ENCODE measurements around the gene CCIN. TPM values are rescaled to one million over a fixed set of nuclear protein-coding genes. Genes with fewer than 3 reads are reported as not detected.

CCIN gene
- total and polyA plus RNA-seq, 2 donors from 2014 or later: 0.13 TPM; not detected in 1

GRCh38 chr9:36154331-36154952 lies 14.7 kb upstream of the CCIN start:
- Histone ChIP-seq H3K4me1 (ENCODE audit: control insufficient read depth in 2 of 3, insufficient read depth in 2 of 3, low read depth in 1 of 3, low read length in 3 of 3) (peaks cover 0 to 8% (median 6%) of the 10 kb centered on the region in 3 donors), H3K36me3 (ENCODE audit: control insufficient read depth in 2 of 3, insufficient read depth in 3 of 3, low read length in 3 of 3) (no peaks in the 10 kb centered on the region), H3K9ac (ENCODE audit: low read length in 3 of 3) (no peak overlapping the region), H3K9me3 (ENCODE audit: control insufficient read depth in 2 of 3, insufficient read depth in 1 of 3, low read length in 3 of 3) (no peaks in the 10 kb centered on the region), H3K4me3 (ENCODE audit: low read length in 3 of 3) (no peak overlapping the region), H3K27me3 (ENCODE audit: control insufficient read depth, insufficient read depth, low read length) (no peaks in the 10 kb centered on the region), H3K27ac (ENCODE audit: low read depth in 2 of 2, low read length in 2 of 2) (peak overlapping the region; percentile 30 to 84)
- DNase-seq (peak; percentile 73 to 95 (median 78)), FAIRE-seq (peak; percentile 56)
- intact Hi-C loops (cut with DNase I): no loop called here
- TF ChIP-seq CTCF (IDR thresholded peaks at IDR 0.05; ENCODE audit: borderline replicate concordance, extremely low read depth, insufficient read depth): no peak

GRCh38 chr9:36156116-36156515 lies 13.1 kb upstream of the CCIN start:
- H3K9ac ChIP-seq (ENCODE audit: low read length in 3 of 3): no peak overlapping the region
- H3K36me3 ChIP-seq (ENCODE audit: control insufficient read depth in 2 of 3, insufficient read depth in 3 of 3, low read length in 3 of 3): no peaks in the 10 kb centered on the region
- peaks cover 0 to 8% (median 6%) of the 10 kb centered on the region in 3 donors for H3K4me1 ChIP-seq (ENCODE audit: control insufficient read depth in 2 of 3, insufficient read depth in 2 of 3, low read depth in 1 of 3, low read length in 3 of 3)
- FAIRE-seq (no peak), DNase-seq (peak in 1 of 5 donors; percentile 4)
- H3K4me3 ChIP-seq (ENCODE audit: low read length in 3 of 3): no peak overlapping the region
- TF ChIP-seq CTCF (IDR thresholded peaks at IDR 0.05; ENCODE audit: borderline replicate concordance, extremely low read depth, insufficient read depth): no peak
- H3K9me3 ChIP-seq (ENCODE audit: control insufficient read depth in 2 of 3, insufficient read depth in 1 of 3, low read length in 3 of 3): no peaks in the 10 kb centered on the region
- intact Hi-C loops (cut with DNase I): no loop called here
- no peaks in the 10 kb centered on the region for H3K27me3 ChIP-seq (ENCODE audit: control insufficient read depth, insufficient read depth, low read length)
- H3K27ac ChIP-seq (ENCODE audit: low read depth in 2 of 2, low read length in 2 of 2): no peak overlapping the region

GRCh38 chr9:36158122-36158521 lies 11.1 kb upstream of the CCIN start:
- intact Hi-C loops (cut with DNase I): no loop called here
- no peaks in the 10 kb centered on the region for H3K27me3 ChIP-seq (ENCODE audit: control insufficient read depth, insufficient read depth, low read length)
- H3K27ac ChIP-seq (ENCODE audit: low read depth in 2 of 2, low read length in 2 of 2): no peak overlapping the region
- no peak for FAIRE-seq
- peaks cover 0 to 10% (median 6%) of the 10 kb centered on the region in 3 donors for H3K4me1 ChIP-seq (ENCODE audit: control insufficient read depth in 2 of 3, insufficient read depth in 2 of 3, low read depth in 1 of 3, low read length in 3 of 3)
- no peak for DNase-seq
- no peak overlapping the region for H3K9ac ChIP-seq (ENCODE audit: low read length in 3 of 3)
- no peak for TF ChIP-seq CTCF (IDR thresholded peaks at IDR 0.05; ENCODE audit: borderline replicate concordance, extremely low read depth, insufficient read depth)
- no peaks in the 10 kb centered on the region for H3K36me3 ChIP-seq (ENCODE audit: control insufficient read depth in 2 of 3, insufficient read depth in 3 of 3, low read length in 3 of 3)
- H3K9me3 ChIP-seq (ENCODE audit: control insufficient read depth in 2 of 3, insufficient read depth in 1 of 3, low read length in 3 of 3): no peaks in the 10 kb centered on the region
- no peak overlapping the region for H3K4me3 ChIP-seq (ENCODE audit: low read length in 3 of 3)
